Erythroblast (primary cell): ENCODE data around the gene CTNND2.

Source experiments
- DNase-seq, 2 experiments: peaks; one replicate each; lab custom pipeline; 2025; lab: John Stamatoyannopoulos, UW
- GATA1 ChIP-seq: IDR thresholded peaks from 2 replicates; pipeline ENCODE4 v1.6.1; 2011; ENCODE audit warnings: low read depth, mild to moderate bottlenecking, control low read depth, low read length, moderate library complexity
- POLR2A ChIP-seq: IDR thresholded peaks from 2 replicates; pipeline ENCODE4 v1.6.1; 2011; ENCODE audit warnings: mild to moderate bottlenecking, low read length

Gene CTNND2

DNA sequence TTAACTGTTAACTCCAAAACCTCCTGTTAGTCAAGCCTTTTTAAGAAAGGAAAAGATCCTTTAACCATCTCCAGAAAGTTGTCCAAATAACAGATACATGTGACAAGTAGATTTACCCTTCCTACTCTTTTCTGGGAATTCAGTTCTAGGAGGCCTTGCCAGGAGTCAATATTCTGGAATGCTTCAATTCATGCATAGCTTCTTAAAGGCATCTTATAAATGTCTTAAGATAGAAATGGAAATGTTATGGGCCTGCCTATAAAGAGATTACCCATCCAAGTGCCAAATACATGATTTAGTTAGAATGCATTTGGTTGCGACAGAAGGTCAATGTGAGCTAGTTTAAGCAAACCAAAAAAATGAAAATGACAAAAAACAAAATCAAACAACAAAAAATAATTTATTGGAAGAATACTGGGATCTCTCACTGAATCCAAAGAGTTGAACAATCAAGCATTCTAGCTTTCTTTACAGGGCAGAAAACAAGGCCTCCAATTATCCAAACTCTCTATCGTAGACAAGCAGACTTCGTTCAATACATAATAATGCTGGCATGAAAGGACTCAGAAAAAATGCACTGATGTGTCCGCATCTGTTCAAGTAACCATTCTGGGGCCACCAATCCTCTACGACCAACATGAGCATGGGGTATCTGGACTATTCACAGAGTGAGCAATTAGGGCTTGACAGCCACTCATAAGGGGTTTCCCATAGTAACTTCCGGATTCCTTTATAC lies 188.6 kb downstream of the CTNND2 start:
- TF ChIP-seq GATA1 (no peak), POLR2A (no peak)
- DNase-seq: no peak

DNA sequence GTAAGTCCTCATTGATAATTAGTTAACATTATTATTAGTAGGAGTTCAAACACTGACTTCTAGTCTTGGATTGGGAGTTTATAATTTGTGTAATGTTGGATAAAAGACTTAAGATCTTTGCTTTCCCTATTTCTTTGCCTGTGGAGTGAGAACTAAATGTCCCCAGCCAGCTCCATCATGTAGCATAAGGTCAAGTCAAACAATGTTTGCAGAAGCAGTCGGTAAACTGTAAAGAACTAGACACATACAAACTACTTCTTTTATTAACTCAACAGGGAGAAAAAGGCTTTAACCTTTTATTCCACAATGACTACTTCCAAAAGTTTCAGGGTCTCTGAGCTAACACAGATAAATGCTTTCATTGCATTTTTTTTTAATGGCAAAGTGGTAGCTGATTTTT lies 192.3 kb downstream of the CTNND2 start:
- no peak for DNase-seq
- TF ChIP-seq POLR2A (no peak), GATA1 (no peak)

- TF ChIP-seq POLR2A: no peak
- no peak for TF ChIP-seq GATA1
- no peak for DNase-seq
Observed at GRCh38 chr5:11709021-11709420, 195.2 kb downstream of the CTNND2 start.

DNA sequence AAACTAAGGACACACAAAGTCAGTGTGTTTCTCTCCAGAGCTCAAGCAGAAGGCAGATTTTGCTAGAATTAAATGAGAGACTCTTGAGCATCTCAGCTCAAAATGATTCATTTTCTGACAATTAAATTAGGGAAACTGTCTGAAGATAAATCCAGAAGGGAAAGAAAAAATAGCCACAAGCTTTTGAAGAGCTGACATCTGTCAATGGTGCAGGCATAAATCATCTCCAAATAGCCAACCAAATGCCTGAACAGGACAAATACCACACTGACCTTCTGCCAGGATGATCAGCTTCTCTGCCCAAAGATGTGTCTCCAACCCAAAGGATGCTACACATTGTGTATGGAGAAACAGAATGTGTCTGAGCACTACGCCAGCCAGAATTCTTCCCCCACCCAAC lies 199.3 kb downstream of the CTNND2 start:
- DNase-seq: no peak

DNA sequence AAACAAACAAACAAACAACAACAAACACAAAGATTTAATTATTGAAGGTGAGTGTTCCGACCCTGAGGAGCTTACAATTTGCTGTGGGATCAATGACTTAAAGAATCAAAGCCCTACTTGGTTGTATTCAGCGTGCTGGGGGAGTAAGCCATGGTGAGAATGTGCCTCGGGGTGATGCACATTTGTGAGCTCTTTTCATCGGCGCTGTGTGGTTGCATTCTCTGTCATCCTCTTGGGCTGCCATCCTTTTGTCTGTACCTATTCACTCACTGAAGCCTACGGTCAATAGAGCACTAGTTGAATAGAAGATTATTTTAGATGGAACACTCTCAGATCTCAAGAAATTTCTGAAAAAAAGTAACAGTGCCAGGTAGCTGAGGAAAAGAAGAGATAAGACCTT lies 203.9 kb downstream of the CTNND2 start:
- no peak for DNase-seq
- no peak for TF ChIP-seq GATA1
- no peak for TF ChIP-seq POLR2A

More for the DNA sequence above, 199.3 kb downstream of the CTNND2 start:
- TF ChIP-seq POLR2A (no peak), GATA1 (no peak)

GRCh38 chr5:11692636-11693035 lies 211.6 kb downstream of the CTNND2 start:
- DNase-seq: no peak

GRCh38 chr5:11687498-11687897 lies 216.7 kb downstream of the CTNND2 start:
- TF ChIP-seq GATA1 (no peak), POLR2A (no peak)

More at GRCh38 chr5:11692636-11693035, 211.6 kb downstream of the CTNND2 start:
- TF ChIP-seq GATA1: no peak
- TF ChIP-seq POLR2A: no peak

DNA sequence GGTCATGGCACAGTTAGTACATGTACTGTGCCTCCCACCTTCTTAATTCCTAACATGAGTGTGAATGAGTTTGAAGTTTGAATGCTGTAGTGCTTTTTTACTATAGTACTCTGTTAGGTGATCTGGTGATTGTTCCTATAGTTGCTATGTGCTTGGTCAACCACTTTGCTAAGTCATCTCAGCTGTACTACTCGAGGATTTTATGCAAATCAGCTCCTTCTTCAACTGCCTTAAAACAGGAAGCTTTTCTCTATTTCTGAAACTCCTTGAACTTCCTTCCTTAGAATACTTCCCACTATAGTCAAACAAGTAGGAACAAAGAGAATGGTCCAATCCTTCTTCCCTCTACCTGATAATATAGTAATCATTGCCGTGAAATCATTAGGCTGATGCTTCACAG lies 219.6 kb downstream of the CTNND2 start:
- TF ChIP-seq POLR2A (no peak), GATA1 (no peak)
- no peak for DNase-seq

More at GRCh38 chr5:11687498-11687897, 216.7 kb downstream of the CTNND2 start:
- no peak for DNase-seq

GRCh38 chr5:11683666-11684065 lies 220.6 kb downstream of the CTNND2 start:
- no peak for DNase-seq
- TF ChIP-seq POLR2A (no peak), GATA1 (no peak)

GRCh38 chr5:11681796-11682195 lies 222.4 kb downstream of the CTNND2 start:
- no peak for DNase-seq
- TF ChIP-seq POLR2A (no peak), GATA1 (no peak)

GRCh38 chr5:11679676-11680075 lies 224.6 kb downstream of the CTNND2 start:
- TF ChIP-seq GATA1 (no peak), POLR2A (no peak)
- no peak for DNase-seq

DNA sequence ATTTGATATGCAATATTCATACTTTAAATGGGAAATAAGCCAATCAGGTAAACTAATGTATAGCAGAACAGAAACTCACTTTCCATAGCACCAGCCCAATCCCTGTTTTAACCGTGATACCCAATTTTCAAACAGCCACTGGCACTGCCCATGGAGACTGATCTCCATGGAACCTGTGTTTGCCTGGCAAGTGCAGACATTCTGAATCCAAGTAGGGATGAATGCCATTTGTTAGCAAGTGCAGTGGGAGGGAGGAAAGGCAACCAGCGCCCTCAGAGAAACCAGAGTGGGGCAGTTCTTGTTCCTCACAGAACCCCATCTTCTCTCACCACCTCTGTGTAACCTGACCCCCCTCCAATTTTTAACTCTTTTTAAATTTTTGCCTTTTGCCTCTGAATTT lies 229.1 kb downstream of the CTNND2 start:
- no peak for DNase-seq
- no peak for TF ChIP-seq POLR2A
- TF ChIP-seq GATA1: no peak

GRCh38 chr5:11672385-11673085 lies 231.7 kb downstream of the CTNND2 start:
- TF ChIP-seq GATA1 (no peak), POLR2A (no peak)

DNA sequence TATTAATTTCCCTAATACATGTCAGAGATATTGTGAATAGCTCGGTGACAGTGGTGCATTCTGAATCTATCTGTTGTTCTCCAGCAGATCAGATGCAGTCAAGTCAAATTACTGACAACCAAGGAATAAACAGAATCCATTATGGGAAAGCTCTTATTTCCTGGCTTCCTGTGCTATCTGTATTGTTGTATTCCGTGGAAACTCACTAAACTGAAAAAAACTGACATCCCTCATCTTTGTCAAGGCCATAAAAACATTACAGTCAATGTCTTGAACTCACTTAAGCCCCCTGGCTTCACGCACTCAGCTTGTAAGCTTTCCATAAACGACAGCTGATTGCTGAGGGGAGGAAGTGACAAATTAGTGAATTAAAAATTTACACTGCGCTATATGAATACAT lies 245.9 kb downstream of the CTNND2 start:
- no peak for DNase-seq
- TF ChIP-seq GATA1 (no peak), POLR2A (no peak)

More at GRCh38 chr5:11672385-11673085, 231.7 kb downstream of the CTNND2 start:
- DNase-seq: no peak

DNA sequence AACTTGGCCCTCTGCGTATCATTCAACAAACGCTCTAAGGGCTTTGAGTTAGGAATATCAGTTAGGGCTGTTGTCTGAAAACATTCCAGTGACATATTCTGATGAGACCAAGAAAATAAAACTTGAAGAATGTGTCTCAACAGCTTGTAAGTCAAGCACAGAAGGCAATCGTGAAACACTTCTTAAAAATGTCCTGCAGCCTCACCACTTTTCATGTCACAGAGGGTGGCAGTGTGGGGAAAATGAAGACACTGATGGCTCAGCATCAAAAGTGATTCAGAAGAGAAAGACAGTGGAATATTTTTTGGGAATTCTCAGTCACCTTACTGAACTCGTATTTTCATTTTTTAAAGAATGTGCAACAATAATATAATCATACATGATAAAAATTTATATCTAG lies 247.3 kb downstream of the CTNND2 start:
- no peak for DNase-seq
- TF ChIP-seq GATA1: no peak
- no peak for TF ChIP-seq POLR2A

DNA sequence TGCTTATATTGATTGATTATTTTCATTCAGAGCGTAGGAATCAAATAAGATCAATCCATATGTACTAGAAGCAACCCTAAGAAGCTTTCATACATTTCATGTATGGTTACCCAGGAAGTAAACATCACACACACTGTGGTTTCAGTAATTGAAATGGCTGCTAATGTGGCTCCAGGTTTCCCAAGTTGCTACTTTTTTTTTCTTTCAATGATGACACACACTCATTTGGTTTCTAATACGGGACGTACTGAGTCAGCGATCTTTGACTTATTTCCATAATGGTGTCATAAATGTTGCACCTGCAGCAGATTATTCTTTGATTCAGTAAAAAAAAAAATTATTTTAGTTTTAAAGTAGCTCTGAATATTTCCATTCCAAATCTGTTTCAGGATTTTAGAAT lies 248.6 kb downstream of the CTNND2 start:
- TF ChIP-seq GATA1: no peak
- no peak for TF ChIP-seq POLR2A
- DNase-seq: no peak
